ENCODE data around the gene CYLD.

GRCh38 chr16:50692999-50693781 is 48.7 kb upstream of the CYLD start, which contains the start of gene NOD2:
- TF ChIP-seq EZH2 (IDR thresholded peaks at IDR 0.05; ENCODE audit: borderline replicate concordance, low read depth, low read length, severe bottlenecking) (no peak), CTCF (IDR thresholded peaks at IDR 0.05; ENCODE audit: borderline replicate concordance, extremely low read depth, low read length, poor library complexity, severe bottlenecking) (no peak)
